OCI-LY1 (cell line): ENCODE results near the gene RBMS3.

ENCODE experiments used
- H2AFZ ChIP-seq: fragments of 200-600 bp; sonication (generic), shearing (Covaris generic); 2 replicates; pipeline ENCODE4 v1.6.0; 2014; ENCODE audit warnings: antibody characterized with exemption, mild to moderate bottlenecking, low read length
- H3F3A ChIP-seq: fragments of 200-600 bp; sonication (generic), shearing (Covaris generic); 2 replicates; pipeline ENCODE4 v1.6.0; 2014; ENCODE audit warnings: mild to moderate bottlenecking, antibody characterized with exemption, low read length, moderate library complexity; ENCODE audit not compliant: insufficient read depth
- H3K27ac ChIP-seq: fragments of 200-600 bp; sonication (generic); 2 replicates; pipeline ENCODE4 v1.5.1; 2014; ENCODE audit warnings: low read length, mixed run types, mild to moderate bottlenecking, low read depth; ENCODE audit not compliant: poor library complexity, severe bottlenecking
- H3K27me3 ChIP-seq: fragments of 200-600 bp; sonication (generic); 2 replicates; pipeline ENCODE4 v1.6.0; 2014; ENCODE audit warnings: antibody characterized with exemption, mild to moderate bottlenecking, low read length, moderate library complexity; ENCODE audit not compliant: insufficient read depth
- H3K36me3 ChIP-seq: fragments of 200-600 bp; sonication (generic); 2 replicates; pipeline ENCODE4 v1.6.1; 2014; ENCODE audit warnings: mild to moderate bottlenecking, antibody characterized with exemption, low read length, moderate library complexity, mixed read lengths; ENCODE audit not compliant: insufficient read depth
- H3K4me1 ChIP-seq: fragments of 200-600 bp; sonication (generic); 2 replicates; pipeline ENCODE4 v1.5.1; 2014; ENCODE audit warnings: mild to moderate bottlenecking, low read length, moderate library complexity; ENCODE audit not compliant: insufficient read depth, severe bottlenecking
- H3K4me2 ChIP-seq: fragments of 200-600 bp; sonication (generic), shearing (Covaris generic); 2 replicates; pipeline ENCODE4 v1.6.1; 2014; ENCODE audit warnings: low read length
- H3K4me3 ChIP-seq: fragments of 200-600 bp; sonication (generic); 2 replicates; pipeline ENCODE4 v1.5.1; 2014; ENCODE audit warnings: low read length, low read depth, mild to moderate bottlenecking, mixed read lengths; ENCODE audit not compliant: poor library complexity, severe bottlenecking
- H3K79me2 ChIP-seq: fragments of 200-600 bp; shearing (Covaris generic); 2 replicates; pipeline ENCODE4 v1.6.1; 2016; ENCODE audit warnings: mixed run types, low read length, mixed read lengths; ENCODE audit not compliant: insufficient read depth
- H3K9ac ChIP-seq: fragments of 200-600 bp; sonication (generic), shearing (Covaris generic); 2 replicates; pipeline ENCODE4 v1.6.1; 2014; ENCODE audit warnings: mild to moderate bottlenecking, low read length, mixed read lengths
- H3K9me2 ChIP-seq: fragments of 200-600 bp; sonication (generic), shearing (Covaris generic); 2 replicates; pipeline ENCODE4 v1.6.1; 2014; ENCODE audit warnings: low read depth, mild to moderate bottlenecking, low read length, mixed read lengths
- H3K9me3 ChIP-seq: fragments of 200-600 bp; shearing (Covaris generic); 2 replicates; pipeline ENCODE4 v1.6.1; 2014; ENCODE audit warnings: low read length, mixed read lengths
- H4K20me1 ChIP-seq: fragments of 200-600 bp; sonication (generic), shearing (Covaris generic); 2 replicates; pipeline ENCODE4 v1.6.0; 2016; ENCODE audit warnings: mild to moderate bottlenecking, low read length; ENCODE audit not compliant: insufficient read depth
- CTCF ChIP-seq: fragments of 200-600 bp; sonication (generic), shearing (Covaris generic); IDR thresholded peaks from 2 replicates; pipeline ENCODE4 v1.5.1; 2017; ENCODE audit warnings: mild to moderate bottlenecking, antibody characterized with exemption, low read length, moderate library complexity, mixed read lengths
- EZH2 ChIP-seq: fragments of 200-600 bp; sonication (generic), shearing (Covaris generic); IDR thresholded peaks from 2 replicates; pipeline ENCODE4 v1.8.0; 2017; ENCODE audit warnings: borderline replicate concordance, mixed run types, mild to moderate bottlenecking, antibody characterized with exemption, low read length, moderate library complexity, mixed read lengths

Gene RBMS3

DNA sequence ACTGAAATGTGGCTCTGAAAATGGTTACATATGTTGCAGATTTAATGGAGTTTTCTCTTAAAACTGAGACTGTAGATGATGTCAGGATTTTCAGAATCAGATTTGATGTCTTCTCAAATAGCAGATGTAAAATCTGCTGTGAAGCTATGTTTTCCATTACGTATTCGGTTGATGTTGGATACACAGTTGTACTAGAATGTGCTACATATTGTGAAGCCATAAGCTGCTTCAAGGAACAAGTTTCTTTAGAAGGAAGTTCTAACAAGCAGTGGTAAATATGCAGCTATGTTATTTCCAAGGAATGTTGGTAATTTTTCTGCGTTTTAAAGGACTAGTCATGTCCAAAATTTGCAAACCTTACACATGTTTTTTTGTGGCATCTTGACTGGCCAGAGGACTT, 197.7 kb downstream of the RBMS3 start:
- H3K27ac ChIP-seq, result no peak overlapping the region
- TF ChIP-seq EZH2, result no peak
- no peak for TF ChIP-seq CTCF

DNA sequence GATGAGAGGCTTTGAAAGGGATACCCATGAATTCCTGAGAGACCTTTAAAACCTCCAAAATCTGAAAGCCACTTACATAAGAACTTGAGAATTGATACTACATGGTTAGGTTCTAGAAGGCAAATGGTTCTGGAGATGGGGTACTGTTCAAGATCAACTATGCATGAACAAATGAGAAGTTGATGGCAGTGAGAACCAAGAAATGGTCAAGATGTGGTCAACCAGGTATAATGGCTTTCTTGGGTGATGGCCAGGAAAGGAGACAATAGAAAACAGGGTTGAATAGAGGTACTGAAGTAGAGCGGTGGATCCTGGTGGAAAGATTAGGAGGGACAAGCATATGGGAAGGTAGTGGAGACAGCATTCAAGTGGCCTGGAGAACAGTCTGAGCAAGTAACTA, 200.4 kb downstream of the RBMS3 start:
- H3K4me1 ChIP-seq, result peaks cover 37% of the 10 kb centered on the region
- H3K4me3 ChIP-seq, result no peak overlapping the region
- H3K27ac ChIP-seq, result no peak overlapping the region
- no peaks in the 10 kb centered on the region for H3K27me3 ChIP-seq
- TF ChIP-seq CTCF, result no peak
- no peak for TF ChIP-seq EZH2
- H2AFZ ChIP-seq, result no peak overlapping the region
- H3K36me3 ChIP-seq, result no peaks in the 10 kb centered on the region
- no peaks in the 10 kb centered on the region for H3K79me2 ChIP-seq
- H3K9ac ChIP-seq, result no peak overlapping the region
- no peaks in the 10 kb centered on the region for H3K9me3 ChIP-seq
- no peaks in the 10 kb centered on the region for H3K9me2 ChIP-seq
- H4K20me1 ChIP-seq, result no peaks in the 10 kb centered on the region
- no peak overlapping the region for H3K4me2 ChIP-seq
- H3F3A ChIP-seq, result no peaks in the 10 kb centered on the region

More for the DNA sequence above, 197.7 kb downstream of the RBMS3 start:
- H3K9ac ChIP-seq, result no peak overlapping the region
- no peak overlapping the region for H2AFZ ChIP-seq
- peaks cover 30% of the 10 kb centered on the region for H3K4me1 ChIP-seq
- no peak overlapping the region for H3K4me2 ChIP-seq
- H3K9me3 ChIP-seq, result no peaks in the 10 kb centered on the region
- H3F3A ChIP-seq, result no peaks in the 10 kb centered on the region
- no peaks in the 10 kb centered on the region for H3K27me3 ChIP-seq
- no peaks in the 10 kb centered on the region for H3K9me2 ChIP-seq
- no peaks in the 10 kb centered on the region for H3K36me3 ChIP-seq
- no peaks in the 10 kb centered on the region for H3K79me2 ChIP-seq
- H3K4me3 ChIP-seq, result no peak overlapping the region
- H4K20me1 ChIP-seq, result no peaks in the 10 kb centered on the region

GRCh38 chr3:29481969-29482767, 201.3 kb downstream of the RBMS3 start:
- no peak overlapping the region for H3K4me3 ChIP-seq
- TF ChIP-seq EZH2 (no peak), CTCF (no peak)

More at GRCh38 chr3:29481969-29482767, 201.3 kb downstream of the RBMS3 start:
- no peak overlapping the region for H3K4me2 ChIP-seq
- H4K20me1 ChIP-seq, result no peaks in the 10 kb centered on the region
- H3K79me2 ChIP-seq, result no peaks in the 10 kb centered on the region
- H3K36me3 ChIP-seq, result no peaks in the 10 kb centered on the region
- H2AFZ ChIP-seq, result no peak overlapping the region
- no peaks in the 10 kb centered on the region for H3K27me3 ChIP-seq
- H3K9me2 ChIP-seq, result no peaks in the 10 kb centered on the region
- no peaks in the 10 kb centered on the region for H3K9me3 ChIP-seq
- H3K27ac ChIP-seq, result no peak overlapping the region
- no peaks in the 10 kb centered on the region for H3F3A ChIP-seq
- no peak overlapping the region for H3K9ac ChIP-seq
- peaks cover 45% of the 10 kb centered on the region for H3K4me1 ChIP-seq
